ENCODE measurements around the gene PEDS1. TPM values are rescaled to one million over a fixed set of nuclear protein-coding genes. Genes with fewer than 3 reads are reported as not detected.

PEDS1 gene
- total RNA-seq, 1 experiment from 2014 or later: 53.8 TPM

DNA sequence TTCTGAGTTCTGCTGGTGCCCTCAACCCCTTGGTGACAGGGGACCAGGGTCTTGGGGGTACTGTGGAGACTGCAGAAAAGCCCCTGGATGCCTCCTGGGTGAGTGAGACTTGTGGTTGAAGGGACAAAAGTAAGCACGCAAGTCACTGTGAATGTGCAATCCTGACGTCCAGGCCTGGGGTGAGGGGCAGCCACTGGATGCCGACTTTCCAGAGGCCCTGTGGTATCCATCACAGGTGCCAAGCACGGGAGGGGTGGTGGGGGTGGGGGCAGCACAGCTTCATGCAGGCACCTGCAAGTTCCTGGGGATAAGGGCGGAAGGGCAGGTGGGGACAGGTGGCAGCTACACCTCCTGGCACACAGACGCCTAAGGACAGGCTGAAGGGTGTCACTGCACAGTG, 20.5 kb downstream of the PEDS1 start:
- DNase-seq (no peak), ATAC-seq (no peak)
- Histone ChIP-seq H3K36me3 (ENCODE audit: low read depth, low read length) (peaks cover 68% of the 10 kb centered on the region), H3K4me1 (ENCODE audit: insufficient read depth, low read length) (peaks cover 15% of the 10 kb centered on the region), H3F3A (ENCODE audit: low read length, unreplicated experiment) (no peaks in the 10 kb centered on the region), H2AFZ (ENCODE audit: low read length) (no peak overlapping the region), H3K27ac (ENCODE audit: low read length) (no peak overlapping the region), H3K4me3 (ENCODE audit: low read length) (no peak overlapping the region), H3K27me3 (ENCODE audit: low read length) (no peaks in the 10 kb centered on the region), H3K79me2 (ENCODE audit: low read length) (peaks cover 55% of the 10 kb centered on the region), H3K9me3 (ENCODE audit: low read length) (no peaks in the 10 kb centered on the region), H3K9ac (ENCODE audit: low read length) (no peak overlapping the region), H3K9me2 (replicated peaks; ENCODE audit: low read length) (no peaks in the 10 kb centered on the region), H3K4me2 (ENCODE audit: low read length) (no peak overlapping the region), H4K20me1 (ENCODE audit: low read length) (peaks cover 6% of the 10 kb centered on the region; the same call in 1 of the 2 replicates)
- no peak for TF ChIP-seq EZH2phosphoT487 (IDR thresholded peaks at IDR 0.05; ENCODE audit: borderline replicate concordance, low read length)
- TF ChIP-seq EZH2 (IDR thresholded peaks at IDR 0.05; ENCODE audit: low read length, unreplicated experiment): no peak
- TF ChIP-seq, protein P1, sequence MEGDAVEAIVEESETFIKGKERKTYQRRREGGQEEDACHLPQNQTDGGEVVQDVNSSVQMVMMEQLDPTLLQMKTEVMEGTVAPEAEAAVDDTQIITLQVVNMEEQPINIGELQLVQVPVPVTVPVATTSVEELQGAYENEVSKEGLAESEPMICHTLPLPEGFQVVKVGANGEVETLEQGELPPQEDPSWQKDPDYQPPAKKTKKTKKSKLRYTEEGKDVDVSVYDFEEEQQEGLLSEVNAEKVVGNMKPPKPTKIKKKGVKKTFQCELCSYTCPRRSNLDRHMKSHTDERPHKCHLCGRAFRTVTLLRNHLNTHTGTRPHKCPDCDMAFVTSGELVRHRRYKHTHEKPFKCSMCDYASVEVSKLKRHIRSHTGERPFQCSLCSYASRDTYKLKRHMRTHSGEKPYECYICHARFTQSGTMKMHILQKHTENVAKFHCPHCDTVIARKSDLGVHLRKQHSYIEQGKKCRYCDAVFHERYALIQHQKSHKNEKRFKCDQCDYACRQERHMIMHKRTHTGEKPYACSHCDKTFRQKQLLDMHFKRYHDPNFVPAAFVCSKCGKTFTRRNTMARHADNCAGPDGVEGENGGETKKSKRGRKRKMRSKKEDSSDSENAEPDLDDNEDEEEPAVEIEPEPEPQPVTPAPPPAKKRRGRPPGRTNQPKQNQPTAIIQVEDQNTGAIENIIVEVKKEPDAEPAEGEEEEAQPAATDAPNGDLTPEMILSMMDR (conservative IDR thresholded peaks at IDR 0.05; ENCODE audit: low read depth, low read length): no peak
- intact Hi-C loops (cut with micrococcal nuclease): no loop called here
- BruUV-seq (replicated peaks): no TSS peak
- POLR2A ChIA-PET (ENCODE audit: unreplicated experiment): interaction anchor here (0.6 kb wide), 1 partner anchor 21 kb away, joined by 4 read pairs; no protein-coding TSS in a partner anchor
- CTCF ChIA-PET: no interaction called here

DNA sequence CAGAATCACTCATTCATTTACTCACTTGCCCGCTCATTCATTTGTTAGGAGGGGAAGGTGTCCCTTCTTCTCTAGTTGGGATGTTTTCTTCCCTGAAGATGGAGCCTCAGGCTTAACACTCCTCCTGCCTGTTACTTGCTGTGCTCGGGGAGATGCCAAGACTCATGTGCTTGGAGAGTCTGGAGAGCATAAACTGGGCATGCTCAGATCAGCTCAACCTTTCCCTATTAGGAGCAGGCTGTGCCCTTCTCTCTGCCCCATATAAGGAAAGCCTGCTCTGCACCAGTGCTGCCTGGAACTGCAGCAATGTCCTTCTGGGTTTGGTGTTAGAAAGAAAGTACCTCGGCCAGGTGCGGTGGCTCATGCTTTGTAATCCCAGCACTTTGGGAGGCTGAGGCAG, 22.5 kb downstream of the PEDS1 start:
- Histone ChIP-seq H3K4me2 (ENCODE audit: low read length) (no peak overlapping the region), H3K9ac (ENCODE audit: low read length) (no peak overlapping the region), H3K79me2 (ENCODE audit: low read length) (peaks cover 35% of the 10 kb centered on the region), H3K27me3 (ENCODE audit: low read length) (no peaks in the 10 kb centered on the region), H3K9me3 (ENCODE audit: low read length) (no peaks in the 10 kb centered on the region), H3K36me3 (ENCODE audit: low read depth, low read length) (peaks cover 75% of the 10 kb centered on the region), H3K9me2 (replicated peaks; ENCODE audit: low read length) (no peaks in the 10 kb centered on the region), H3K4me1 (ENCODE audit: insufficient read depth, low read length) (peaks cover 9% of the 10 kb centered on the region), H3K27ac (ENCODE audit: low read length) (no peak overlapping the region), H2AFZ (ENCODE audit: low read length) (no peak overlapping the region), H3F3A (ENCODE audit: low read length, unreplicated experiment) (no peaks in the 10 kb centered on the region), H4K20me1 (ENCODE audit: low read length) (peaks cover 6% of the 10 kb centered on the region; the same call in 1 of the 2 replicates), H3K4me3 (ENCODE audit: low read length) (no peak overlapping the region)
- no peak for ATAC-seq
- TF ChIP-seq EZH2 (IDR thresholded peaks at IDR 0.05; ENCODE audit: low read length, unreplicated experiment) (no peak), EZH2phosphoT487 (IDR thresholded peaks at IDR 0.05; ENCODE audit: borderline replicate concordance, low read length) (no peak)
- TF ChIP-seq, protein P1 (conservative IDR thresholded peaks at IDR 0.05; ENCODE audit: low read depth, low read length): no peak
- no TSS peak for BruUV-seq (replicated peaks)
- intact Hi-C loops (cut with micrococcal nuclease): no loop called here
- ChIA-PET POLR2A (ENCODE audit: unreplicated experiment) (no interaction called here), CTCF (no interaction called here)
- DNase-seq: no peak

DNA sequence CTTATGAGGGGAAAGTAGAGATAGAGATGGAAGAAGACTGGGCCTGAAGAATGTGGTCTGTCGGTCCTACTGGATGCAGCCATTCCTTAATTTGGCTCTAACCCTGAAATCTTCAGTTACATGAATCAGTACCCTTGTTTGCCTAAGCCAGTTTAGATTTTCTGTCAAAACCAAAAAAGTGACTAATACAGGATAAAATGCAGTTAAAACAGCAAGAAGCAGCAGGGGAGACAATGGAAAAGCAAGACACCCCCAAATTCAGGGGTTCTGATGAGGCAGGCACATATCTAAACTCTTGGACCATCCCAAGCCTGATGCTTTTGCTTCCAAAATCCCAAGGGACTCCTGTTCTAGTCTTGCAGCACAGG, 23.2 kb downstream of the PEDS1 start:
- H4K20me1 ChIP-seq (ENCODE audit: low read length): peaks cover 6% of the 10 kb centered on the region; the same call in 1 of the 2 replicates

More for the DNA sequence above, 23.2 kb downstream of the PEDS1 start:
- CTCF ChIA-PET: no interaction called here
- Histone ChIP-seq H3K9me3 (ENCODE audit: low read length) (no peaks in the 10 kb centered on the region), H2AFZ (ENCODE audit: low read length) (no peak overlapping the region), H3K79me2 (ENCODE audit: low read length) (peaks cover 29% of the 10 kb centered on the region), H3K36me3 (ENCODE audit: low read depth, low read length) (peaks cover 74% of the 10 kb centered on the region), H3K9me2 (replicated peaks; ENCODE audit: low read length) (no peaks in the 10 kb centered on the region), H3F3A (ENCODE audit: low read length, unreplicated experiment) (no peaks in the 10 kb centered on the region), H3K27me3 (ENCODE audit: low read length) (no peaks in the 10 kb centered on the region), H3K9ac (ENCODE audit: low read length) (no peak overlapping the region), H3K27ac (ENCODE audit: low read length) (no peak overlapping the region), H3K4me2 (ENCODE audit: low read length) (no peak overlapping the region), H3K4me1 (ENCODE audit: insufficient read depth, low read length) (peaks cover 9% of the 10 kb centered on the region), H3K4me3 (ENCODE audit: low read length) (no peak overlapping the region)
- DNase-seq: no peak
- BruUV-seq (replicated peaks): no TSS peak
- no peak for ATAC-seq
- intact Hi-C loops (cut with micrococcal nuclease): no loop called here
- TF ChIP-seq EZH2 (IDR thresholded peaks at IDR 0.05; ENCODE audit: low read length, unreplicated experiment) (no peak), EZH2phosphoT487 (IDR thresholded peaks at IDR 0.05; ENCODE audit: borderline replicate concordance, low read length) (no peak)
- TF ChIP-seq, protein P1 (conservative IDR thresholded peaks at IDR 0.05; ENCODE audit: low read depth, low read length): no peak
- POLR2A ChIA-PET (ENCODE audit: unreplicated experiment): no interaction called here
